C4-2B (cell line): ENCODE measurements around the gene SHISA8.

ENCODE experiments used
- ZFX ChIP-seq: fragments of 450-650 bp; IDR thresholded peaks from 2 replicates; pipeline ENCODE4 v1.6.1; 2017
- TF ChIP-seq, protein P1 (sequence below): fragments of 450-650 bp; conservative IDR thresholded peaks from 2 replicates; pipeline ENCODE4 v1.5.1; 2017; ENCODE audit warnings: mild to moderate bottlenecking

DNA sequence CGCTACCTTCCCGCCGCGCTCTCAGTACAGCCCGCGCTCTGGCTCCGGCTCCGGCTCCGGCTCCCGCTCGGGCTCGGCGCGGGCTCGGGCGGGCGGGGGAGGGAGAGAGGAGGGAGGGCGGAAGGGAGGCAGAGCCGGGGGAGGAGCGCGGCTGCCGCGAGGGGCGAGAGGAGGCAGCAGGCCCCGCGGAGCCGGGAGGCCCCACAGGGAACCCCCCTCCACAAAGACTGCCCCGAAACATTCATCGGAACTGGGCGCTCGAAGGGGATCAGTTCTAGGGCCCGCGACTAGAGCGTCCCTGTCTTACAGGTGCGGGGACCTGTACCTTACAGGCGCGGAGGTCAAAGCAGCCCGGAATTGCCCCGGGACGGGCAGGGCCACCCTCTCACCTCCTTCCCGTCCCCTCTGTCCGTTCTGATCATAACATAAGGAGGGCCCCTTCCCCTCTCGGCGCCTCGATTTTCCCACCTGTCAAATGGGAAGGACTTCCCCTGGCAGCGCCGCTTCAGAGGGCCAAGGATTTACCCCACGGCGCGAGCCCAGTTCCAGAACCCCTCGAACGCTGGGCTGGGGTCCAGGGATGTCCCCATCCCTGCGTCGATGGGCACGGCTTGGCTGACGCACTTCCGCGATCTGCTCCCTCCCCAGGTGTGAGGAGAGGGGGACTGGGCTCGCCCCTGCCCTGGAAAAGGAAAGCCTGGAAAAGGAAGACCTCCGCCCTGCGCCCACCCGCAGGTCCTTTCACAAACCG, at the start of gene SHISA8:
- TF ChIP-seq, protein P1, sequence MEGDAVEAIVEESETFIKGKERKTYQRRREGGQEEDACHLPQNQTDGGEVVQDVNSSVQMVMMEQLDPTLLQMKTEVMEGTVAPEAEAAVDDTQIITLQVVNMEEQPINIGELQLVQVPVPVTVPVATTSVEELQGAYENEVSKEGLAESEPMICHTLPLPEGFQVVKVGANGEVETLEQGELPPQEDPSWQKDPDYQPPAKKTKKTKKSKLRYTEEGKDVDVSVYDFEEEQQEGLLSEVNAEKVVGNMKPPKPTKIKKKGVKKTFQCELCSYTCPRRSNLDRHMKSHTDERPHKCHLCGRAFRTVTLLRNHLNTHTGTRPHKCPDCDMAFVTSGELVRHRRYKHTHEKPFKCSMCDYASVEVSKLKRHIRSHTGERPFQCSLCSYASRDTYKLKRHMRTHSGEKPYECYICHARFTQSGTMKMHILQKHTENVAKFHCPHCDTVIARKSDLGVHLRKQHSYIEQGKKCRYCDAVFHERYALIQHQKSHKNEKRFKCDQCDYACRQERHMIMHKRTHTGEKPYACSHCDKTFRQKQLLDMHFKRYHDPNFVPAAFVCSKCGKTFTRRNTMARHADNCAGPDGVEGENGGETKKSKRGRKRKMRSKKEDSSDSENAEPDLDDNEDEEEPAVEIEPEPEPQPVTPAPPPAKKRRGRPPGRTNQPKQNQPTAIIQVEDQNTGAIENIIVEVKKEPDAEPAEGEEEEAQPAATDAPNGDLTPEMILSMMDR = no peak
- TF ChIP-seq ZFX = no peak
